IMR-90 (cell line): ENCODE measurements around the gene BMP2K. TPM values are rescaled to one million over a fixed set of nuclear protein-coding genes. Genes with fewer than 3 reads are reported as not detected.

Experiments
- ATAC-seq: fragments of 200-7000 bp; cut with Tn5 transposase; 2 replicates; pipeline ENCODE4 v1.9.1; 2020; ENCODE audit warnings: low read depth, mild to moderate bottlenecking, moderate library complexity
- BruUV-seq: library from RNA; stranded (reverse); fragments of 400-500 nt; replicated peaks from 2 replicates; lab custom pipeline; 2021; lab: Mats Ljungman, UMichigan
- CTCF ChIA-PET: fragments of 300-600 bp; formaldehyde crosslinking; extraction: SDS; loops from one replicate; lab custom pipeline; 2021; ENCODE audit warnings: antibody characterized with exemption; lab: Yijun Ruan, JAX
- POLR2A ChIA-PET: fragments of 300-600 bp; sonication (Branson Sonifier 250); formaldehyde crosslinking; loops from one replicate; lab custom pipeline; 2022; ENCODE audit warnings: antibody characterized with exemption; ENCODE audit not compliant: unreplicated experiment; lab: Charles Lee
- DNase-seq: peaks from one replicate; pipeline ENCODE4 v3.0.0; 2013
- H2AFZ ChIP-seq: replicated peaks from 2 replicates; pipeline ENCODE3; 2013; ENCODE audit warnings: low read length, mild to moderate bottlenecking; ENCODE audit not compliant: poor library complexity
- H2AK5ac ChIP-seq: 2 replicates; pipeline ENCODE4 v1.6.1; 2013; ENCODE audit warnings: low read depth, low read length, inconsistent platforms
- H2AK9ac ChIP-seq: replicated peaks from 2 replicates; pipeline ENCODE3; 2013; ENCODE audit warnings: mild to moderate bottlenecking, low read depth, low read length, moderate library complexity; ENCODE audit not compliant: poor library complexity
- H2BK120ac ChIP-seq: 2 replicates; pipeline ENCODE4 v1.6.1; 2013; ENCODE audit warnings: low read depth, low read length, inconsistent platforms
- H2BK15ac ChIP-seq: 3 replicates; pipeline ENCODE4 v1.6.1; 2013; ENCODE audit warnings: low read depth, low read length, inconsistent platforms
- H2BK20ac ChIP-seq: 2 replicates; pipeline ENCODE4 v1.6.1; 2013; ENCODE audit warnings: low read depth, mild to moderate bottlenecking, inconsistent platforms, low read length, moderate library complexity
- H2BK5ac ChIP-seq: 2 replicates; pipeline ENCODE4 v1.6.1; 2013; ENCODE audit warnings: mild to moderate bottlenecking, low read depth, low read length, inconsistent platforms; ENCODE audit not compliant: poor library complexity, severe bottlenecking
- H3K14ac ChIP-seq: replicated peaks from 2 replicates; pipeline ENCODE4 v1.6.1; 2013; ENCODE audit warnings: low read depth, low read length, inconsistent platforms
- H3K18ac ChIP-seq: 2 replicates; pipeline ENCODE4 v1.6.1; 2013; ENCODE audit warnings: low read depth, low read length, control low read depth
- H3K23ac ChIP-seq: 2 replicates; pipeline ENCODE4 v1.6.1; 2013; ENCODE audit warnings: low read depth, low read length, inconsistent platforms
- H3K27ac ChIP-seq: 2 replicates; pipeline ENCODE4 v1.5.1; 2013; ENCODE audit warnings: mild to moderate bottlenecking, control low read depth, low read length; ENCODE audit not compliant: insufficient read depth
- H3K27me3 ChIP-seq: 2 replicates; pipeline ENCODE4 v1.6.1; 2013; ENCODE audit warnings: low read length; ENCODE audit not compliant: control insufficient read depth, insufficient read depth
- H3K36me3 ChIP-seq: 2 replicates; pipeline ENCODE4 v1.6.1; 2013; ENCODE audit warnings: low read length, mixed read lengths; ENCODE audit not compliant: control insufficient read depth, insufficient read depth
- H3K4ac ChIP-seq: 2 replicates; pipeline ENCODE4 v1.6.1; 2013; ENCODE audit warnings: low read depth, low read length, inconsistent platforms
- H3K4me1 ChIP-seq: 2 replicates; pipeline ENCODE4 v1.6.1; 2013; ENCODE audit warnings: low read length, mixed read lengths; ENCODE audit not compliant: control insufficient read depth, insufficient read depth
- H3K4me2 ChIP-seq: 2 replicates; pipeline ENCODE4 v1.6.1; 2013; ENCODE audit warnings: low read depth, mild to moderate bottlenecking, control low read depth, low read length, moderate library complexity
- H3K4me3 ChIP-seq: 2 replicates; pipeline ENCODE4 v1.5.1; 2013; ENCODE audit warnings: low read depth, mild to moderate bottlenecking, control low read depth, low read length, moderate library complexity; ENCODE audit not compliant: insufficient read depth
- H3K56ac ChIP-seq: 2 replicates; pipeline ENCODE4 v1.6.1; 2013; ENCODE audit warnings: low read length, inconsistent platforms; ENCODE audit not compliant: insufficient read depth; ENCODE audit errors: extremely low read depth
- H3K79me1 ChIP-seq, 2 experiments: 2 replicates each; pipeline ENCODE4 v1.6.1; 2013; ENCODE audit warnings: low read length in 2 of 2, inconsistent platforms in 1 of 2, low read depth in 1 of 2
- H3K9ac ChIP-seq: 2 replicates; pipeline ENCODE4 v1.6.1; 2013; ENCODE audit warnings: low read depth, low read length, control low read depth
- H3K9me1 ChIP-seq: 2 replicates; pipeline ENCODE4 v1.6.1; 2013; ENCODE audit warnings: low read length, inconsistent platforms; ENCODE audit not compliant: insufficient read depth
- H3K9me3 ChIP-seq: 2 replicates; pipeline ENCODE4 v1.6.1; 2013; ENCODE audit warnings: low read length; ENCODE audit not compliant: control insufficient read depth, insufficient read depth
- H4K20me1 ChIP-seq: 2 replicates; pipeline ENCODE4 v1.6.1; 2013; ENCODE audit warnings: low read length, inconsistent platforms; ENCODE audit not compliant: insufficient read depth
- H4K5ac ChIP-seq: 2 replicates; pipeline ENCODE4 v1.6.1; 2013; ENCODE audit warnings: mild to moderate bottlenecking, low read depth, low read length, control low read depth
- H4K8ac ChIP-seq, 2 experiments: 2 replicates each; pipeline ENCODE4 v1.6.1; 2013; ENCODE audit warnings: low read depth in 2 of 2, low read length in 2 of 2, control low read depth in 1 of 2, inconsistent platforms in 1 of 2
- H4K91ac ChIP-seq: 2 replicates; pipeline ENCODE4 v1.6.1; 2013; ENCODE audit warnings: low read depth, low read length, inconsistent platforms; ENCODE audit not compliant: insufficient read depth
- BHLHE40 ChIP-seq: fragments of 150-350 bp; IDR thresholded peaks from 2 replicates; pipeline ENCODE4 v1.6.1; 2016; ENCODE audit warnings: mild to moderate bottlenecking, low read depth, low read length
- ELK1 ChIP-seq: fragments of 150-350 bp; IDR thresholded peaks from 2 replicates; pipeline ENCODE4 v1.6.1; 2016; ENCODE audit warnings: low read depth, mild to moderate bottlenecking, low read length, moderate library complexity, borderline replicate concordance
- MAFK ChIP-seq: IDR thresholded peaks from 2 replicates; pipeline ENCODE4 v1.6.1; 2012; ENCODE audit warnings: low read depth, low read length, improper control_type of control experiment
- NFE2L2 ChIP-seq: fragments of 150-350 bp; IDR thresholded peaks from 2 replicates; pipeline ENCODE4 v1.6.1; 2016; ENCODE audit warnings: low read depth, mild to moderate bottlenecking, low read length
- RCOR1 ChIP-seq: IDR thresholded peaks from 2 replicates; pipeline ENCODE4 v1.6.1; 2012; ENCODE audit warnings: mild to moderate bottlenecking, low read length, improper control_type of control experiment; ENCODE audit not compliant: insufficient replicate concordance
- USF2 ChIP-seq: fragments of 150-350 bp; IDR thresholded peaks from 2 replicates; pipeline ENCODE4 v1.6.1; 2017; ENCODE audit warnings: mild to moderate bottlenecking, antibody characterized with exemption, low read length, low read depth
- WGBS, 2 experiments: methylation state at CpG; one replicate each; pipeline versions ENCODE4 v1.1.5 to v1.1.7; 2013; ENCODE audit warnings: missing lambda C conversion rate in 2 of 2; ENCODE audit not compliant: insufficient read length in 1 of 2; ENCODE audit errors: extremely low coverage in 2 of 2; 5-methylcytosine and 5-hydroxymethylcytosine counted together
- dilution Hi-C: fragments of 300-500 bp; cut with HindIII; formaldehyde crosslinking; loops from one replicate; pipeline ENCODE4 v1.14.3; 2018; ENCODE audit warnings: low sequenced_read_pairs; ENCODE audit not compliant: unreplicated experiment
- in situ Hi-C: fragments of 300-500 bp; cut with MboI; formaldehyde crosslinking; loops from 3 replicates; pipeline ENCODE4 v1.14.3; 2019; ENCODE audit warnings: low sequenced_read_pairs, inconsistent platforms, mixed read lengths
- intact Hi-C: fragments of 100-400 bp; cut with micrococcal nuclease; formaldehyde crosslinking; loops from 2 replicates; pipeline ENCODE4 v1.10.0; 2022
- polyA plus RNA-seq, 3 experiments: library from polyadenylated mRNA; depleted of rRNA; stranded (reverse); fragments of >200 nt; gene quantifications; 2 replicates each; pipeline ENCODE4 v1.2.3, GENCODE V29; 2012; ENCODE audit warnings: low replicate concordance in 1 of 3
- total RNA-seq: library from RNA; depleted of rRNA; stranded (reverse); fragments of >200 nt; gene quantifications from 2 replicates; pipeline ENCODE4 v1.2.3, GENCODE V29; 2012

BMP2K gene
- total and polyA plus RNA-seq, 2 of the 4 experiments (the other 2 are of a cell fraction) = 15.8 to 46.1 TPM

- Histone ChIP-seq H2AK5ac (no peak overlapping the region), H3K27me3 (no peaks in the 10 kb centered on the region), H3K27ac (no peak overlapping the region), H3K4me2 (no peak overlapping the region), H2AK9ac (no peak overlapping the region), H3K23ac (no peak overlapping the region), H3K9ac (no peak overlapping the region), H2BK120ac (no peak overlapping the region), H3K36me3 (no peaks in the 10 kb centered on the region), H4K8ac (no peak overlapping the region), H3K79me1 (no peaks in the 10 kb centered on the region), H4K91ac (no peak overlapping the region), H4K5ac (no peak overlapping the region), H3K56ac (no peak overlapping the region), H4K20me1 (no peaks in the 10 kb centered on the region), H3K9me3 (no peaks in the 10 kb centered on the region), H2AFZ (no peak overlapping the region), H3K4ac (no peak overlapping the region), H3K4me3 (no peak overlapping the region), H2BK15ac (no peak overlapping the region), H2BK5ac (no peak overlapping the region), H3K14ac (no peak overlapping the region), H3K4me1 (no peaks in the 10 kb centered on the region), H3K9me1 (no peaks in the 10 kb centered on the region), H3K18ac (no peak overlapping the region), H2BK20ac (no peak overlapping the region)
- BruUV-seq = no TSS peak
- no CpG with 5 or more reads among the region's 3 CpGs for WGBS, 2 experiments
- intact Hi-C loops = no loop called here
- no peak for TF ChIP-seq ELK1
- TF ChIP-seq RCOR1 = no peak
- TF ChIP-seq MAFK = peak; percentile 14; the same call in 1 of the 2 replicates
- TF ChIP-seq NFE2L2 = no peak
- TF ChIP-seq USF2 = no peak
- no peak for TF ChIP-seq BHLHE40
- POLR2A ChIA-PET = no interaction called here
- in situ Hi-C loops = no loop called here
- CTCF ChIA-PET = no interaction called here
- dilution Hi-C loops = no loop called here
- DNase-seq = no peak
- no peak for ATAC-seq
Observed at GRCh38 chr4:78732332-78733104, 43.6 kb upstream of the BMP2K start.
